ENCODE data around the gene TTC39A. TPM values are rescaled to one million over a fixed set of nuclear protein-coding genes. Genes with fewer than 3 reads are reported as not detected.

The TTC39A gene
- total RNA-seq, 2 donors from 2014 or later = 0.51 to 0.77 TPM

DNA sequence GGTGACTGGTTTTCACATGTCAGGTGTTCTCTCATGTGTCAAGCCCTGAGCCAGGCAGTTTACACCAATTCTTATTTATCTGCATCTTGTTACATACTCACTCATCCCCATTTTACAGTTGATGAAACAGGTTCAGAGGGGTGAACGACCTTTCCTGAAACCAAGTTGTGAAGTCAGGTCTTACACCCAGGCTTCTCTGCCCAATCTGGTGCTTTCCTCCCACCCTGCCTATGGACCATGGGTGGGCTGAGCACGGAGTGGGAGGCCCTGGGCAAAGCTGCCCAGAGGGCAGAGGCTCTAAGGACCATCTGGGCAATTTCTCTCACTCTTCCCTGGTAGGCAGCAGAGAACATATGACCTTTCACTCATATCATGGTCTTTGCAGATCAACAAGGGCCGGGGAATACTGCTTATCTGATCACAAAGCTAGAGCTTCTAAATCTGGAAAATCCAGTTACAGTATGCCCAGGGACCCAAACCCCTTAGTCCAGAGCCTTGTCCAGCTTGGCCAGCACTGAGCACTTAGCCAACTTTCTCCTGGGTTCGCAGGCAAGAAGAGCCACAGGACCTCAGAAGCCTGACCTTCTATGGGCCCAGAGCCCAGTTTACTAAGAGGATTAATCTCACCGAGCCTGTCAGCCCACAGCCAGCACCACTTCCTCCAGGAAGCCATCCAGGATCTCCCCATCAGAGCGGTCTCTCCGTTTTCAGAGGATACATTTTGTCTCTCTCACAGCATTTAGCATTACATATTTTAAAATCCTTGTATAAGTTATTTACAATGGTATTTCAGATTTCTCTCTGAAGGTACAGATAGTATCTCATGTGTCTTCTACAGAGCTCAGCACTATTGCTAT is 16.0 kb upstream of the TTC39A start:
- H3K9me3 Mint-ChIP-seq = no peaks in the 10 kb centered on the region
- peaks cover 8% of the 10 kb centered on the region for H3K4me1 Mint-ChIP-seq (ENCODE audit: low read depth)
- no peak for DNase-seq
- peaks cover 54% of the 10 kb centered on the region for H3K27me3 Mint-ChIP-seq (ENCODE audit: low read depth)
- ATAC-seq (replicated peaks in 1 of 2) = no peak
- no peaks in the 10 kb centered on the region for H3K36me3 Mint-ChIP-seq (ENCODE audit: insufficient read depth in 2 of 2)
- H3K27ac Mint-ChIP-seq = peak overlapping the region; percentile 46
- no peak overlapping the region for H3K4me3 Mint-ChIP-seq

DNA sequence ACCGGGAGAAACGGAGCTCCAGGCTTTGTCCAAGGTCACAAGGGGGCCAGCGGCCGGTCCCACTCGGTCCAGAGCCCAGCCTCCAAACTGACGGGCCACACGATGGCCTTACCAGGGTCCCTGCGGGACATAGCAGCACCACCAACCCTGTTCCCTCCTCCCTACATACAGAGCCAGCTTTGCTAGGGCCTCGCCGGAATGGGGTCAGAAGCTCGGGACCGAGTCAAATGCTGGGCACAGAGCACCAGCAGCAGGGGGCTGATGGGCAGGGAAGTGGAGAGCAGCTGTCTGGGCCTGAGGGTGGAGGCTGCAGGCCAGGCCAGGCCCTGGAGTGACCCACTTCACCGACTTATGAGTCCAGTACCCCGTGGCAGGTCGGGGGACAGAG is 14.9 kb upstream of the TTC39A start:
- Mint-ChIP-seq H3K4me3 (peak overlapping the region in 1 of 2 donors; percentile 24), H3K27ac (no peak overlapping the region), H3K9me3 (no peaks in the 10 kb centered on the region), H3K4me1 (ENCODE audit: low read depth) (peaks cover 8% of the 10 kb centered on the region), H3K27me3 (ENCODE audit: low read depth) (peaks cover 55% of the 10 kb centered on the region), H3K36me3 (ENCODE audit: insufficient read depth in 2 of 2) (no peaks in the 10 kb centered on the region)
- peak; percentile 7 to 8 for ATAC-seq (replicated peaks in 1 of 2)
- no peak for DNase-seq

DNA sequence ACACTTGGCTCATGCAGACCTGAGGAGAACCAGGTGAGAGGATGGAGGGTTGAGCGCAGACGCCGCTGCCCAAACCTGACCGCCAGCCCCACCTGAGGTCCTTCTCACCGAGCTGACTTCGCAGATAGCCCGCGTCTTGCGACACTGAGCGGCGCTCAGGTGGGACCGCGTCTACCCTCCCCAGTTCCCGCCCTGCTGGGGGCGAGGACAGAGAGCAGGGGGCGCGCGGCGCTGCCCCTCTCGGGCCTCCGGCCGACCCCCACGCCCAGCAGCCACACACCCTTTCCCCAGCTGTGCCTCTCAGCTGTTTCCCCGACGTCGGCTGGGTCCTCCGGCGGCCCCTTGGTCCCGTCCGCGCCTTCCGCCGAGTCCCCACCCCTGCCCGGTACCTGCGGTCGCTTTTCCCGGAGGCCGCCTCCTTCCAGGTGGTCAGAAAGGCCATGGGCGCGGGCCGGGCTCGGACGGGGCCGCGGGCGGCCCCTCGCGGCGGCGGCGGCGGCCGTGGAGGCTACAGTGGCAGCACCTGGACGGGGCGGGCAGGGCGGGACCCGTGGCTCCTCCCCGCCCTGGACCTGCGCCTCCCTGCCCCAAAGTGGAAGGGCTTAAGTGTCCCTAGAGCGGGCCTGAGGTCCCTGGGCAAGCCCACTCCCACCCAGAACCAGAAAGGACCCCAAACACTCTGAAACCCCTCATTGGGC is 14.4 kb upstream of the TTC39A start:
- Mint-ChIP-seq H3K36me3 (ENCODE audit: insufficient read depth in 2 of 2) (no peaks in the 10 kb centered on the region), H3K27ac (no peak overlapping the region), H3K27me3 (ENCODE audit: low read depth) (peaks cover 55% of the 10 kb centered on the region), H3K4me1 (ENCODE audit: low read depth) (peaks cover 8% of the 10 kb centered on the region), H3K9me3 (no peaks in the 10 kb centered on the region), H3K4me3 (peak overlapping the region in 1 of 2 donors; percentile 36)
- peak; percentile 38 to 39 for ATAC-seq (replicated peaks in 1 of 2)
- DNase-seq = no peak

- H3K27me3 Mint-ChIP-seq (ENCODE audit: low read depth) = peaks cover 55% of the 10 kb centered on the region
- no peaks in the 10 kb centered on the region for H3K36me3 Mint-ChIP-seq (ENCODE audit: insufficient read depth in 2 of 2)
- no peaks in the 10 kb centered on the region for H3K9me3 Mint-ChIP-seq
- DNase-seq = no peak
- peaks cover 8% of the 10 kb centered on the region for H3K4me1 Mint-ChIP-seq (ENCODE audit: low read depth)
- H3K27ac Mint-ChIP-seq = no peak overlapping the region
- ATAC-seq (replicated peaks in 1 of 2) = peak; percentile 4 to 20
- peak overlapping the region in 1 of 2 donors; percentile 23 for H3K4me3 Mint-ChIP-seq
Measured at GRCh38 chr1:51344276-51344601, 13.9 kb upstream of the TTC39A start.

DNA sequence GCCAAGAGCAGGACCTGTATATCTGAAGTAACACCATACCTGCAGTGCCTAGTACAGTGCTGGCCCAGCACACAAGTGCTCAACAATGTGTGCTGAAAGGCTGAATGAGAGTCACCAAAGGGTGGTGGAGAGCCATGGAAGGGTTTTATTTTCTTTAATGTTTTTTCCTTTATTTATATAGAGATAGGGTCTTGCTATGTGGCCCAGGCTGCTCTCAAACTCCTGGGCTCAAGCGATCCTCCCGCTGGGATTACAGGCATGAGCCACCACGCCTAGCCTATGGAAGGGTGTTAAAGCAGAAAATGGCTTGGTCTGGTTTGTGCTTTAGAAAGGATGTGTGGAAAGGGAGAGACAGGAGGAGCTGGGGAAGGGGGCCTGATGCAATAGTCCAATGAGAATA is 13.3 kb upstream of the TTC39A start:
- ATAC-seq (replicated peaks in 1 of 2) = no peak
- H3K27me3 Mint-ChIP-seq (ENCODE audit: low read depth) = peaks cover 55% of the 10 kb centered on the region
- H3K9me3 Mint-ChIP-seq = no peaks in the 10 kb centered on the region
- no peak for DNase-seq
- H3K4me1 Mint-ChIP-seq (ENCODE audit: low read depth) = peaks cover 8% of the 10 kb centered on the region
- no peak overlapping the region for H3K27ac Mint-ChIP-seq
- peak overlapping the region in 1 of 2 donors; percentile 23 for H3K4me3 Mint-ChIP-seq
- no peaks in the 10 kb centered on the region for H3K36me3 Mint-ChIP-seq (ENCODE audit: insufficient read depth in 2 of 2)

DNA sequence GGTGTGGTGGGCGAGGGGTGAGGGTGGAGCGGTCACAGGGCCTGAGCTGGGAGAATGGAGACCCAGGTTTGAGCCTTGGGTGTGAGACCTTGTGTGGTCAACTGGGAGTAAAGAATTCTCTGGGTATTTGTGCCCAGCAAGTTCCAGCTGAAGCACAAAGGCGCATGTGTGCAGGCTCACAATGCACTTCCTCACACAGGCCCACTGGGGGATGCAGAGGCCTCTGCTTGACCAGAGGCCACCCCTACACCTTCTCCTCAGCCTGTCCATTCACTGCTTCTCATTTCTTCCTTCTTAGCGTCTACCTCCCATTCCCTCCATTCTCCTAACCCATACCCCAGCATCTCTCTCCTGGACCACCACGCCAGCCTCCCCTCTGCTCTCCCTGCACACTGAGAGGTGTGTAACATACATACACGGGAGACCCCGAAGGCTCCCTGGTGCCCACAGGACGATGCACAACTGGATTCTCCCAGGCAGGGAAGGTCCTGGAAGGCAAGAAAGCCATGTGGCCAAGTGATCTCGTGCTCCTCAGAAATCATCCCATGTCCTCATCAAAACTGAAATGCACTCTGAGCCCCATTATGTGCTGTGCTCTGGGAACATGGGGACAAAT is 12.3 kb upstream of the TTC39A start:
- H3K27me3 Mint-ChIP-seq (ENCODE audit: low read depth) = peaks cover 64% of the 10 kb centered on the region
- H3K9me3 Mint-ChIP-seq = no peaks in the 10 kb centered on the region
- H3K4me1 Mint-ChIP-seq (ENCODE audit: low read depth) = peaks cover 8% of the 10 kb centered on the region
- H3K27ac Mint-ChIP-seq = no peak overlapping the region
- H3K36me3 Mint-ChIP-seq (ENCODE audit: insufficient read depth in 2 of 2) = no peaks in the 10 kb centered on the region
- no peak for DNase-seq
- no peak overlapping the region for H3K4me3 Mint-ChIP-seq
- no peak for ATAC-seq (replicated peaks in 1 of 2)

DNA sequence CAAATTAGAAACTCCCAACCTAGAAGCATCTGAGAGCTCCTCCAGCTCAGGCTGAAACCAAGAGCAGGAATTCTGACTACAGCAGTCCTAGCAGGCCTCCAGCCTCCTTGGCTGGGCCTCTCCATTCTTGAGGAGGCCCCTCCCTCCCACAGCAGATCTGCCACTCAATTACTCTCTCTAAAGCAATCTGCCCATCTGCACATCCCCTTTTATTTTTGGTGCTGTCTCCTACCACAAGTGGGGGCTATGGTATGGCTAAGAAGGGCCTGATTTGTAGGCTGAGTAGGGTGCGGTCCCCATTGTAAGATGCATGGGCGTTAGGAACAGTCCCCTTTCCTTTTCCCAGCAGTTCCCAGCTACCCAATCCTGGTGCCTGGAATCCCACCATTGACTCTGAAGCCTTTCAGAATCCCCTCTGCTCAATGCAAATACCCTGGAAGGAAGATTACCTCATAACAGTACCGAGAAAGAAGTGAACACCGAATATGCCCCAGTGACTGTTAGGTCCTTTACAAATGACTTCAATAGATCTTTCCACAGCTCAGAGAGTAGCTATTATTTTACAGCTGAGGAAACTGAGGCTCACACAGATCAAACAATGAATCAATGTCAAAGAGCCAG is 11.6 kb upstream of the TTC39A start:
- H3K4me3 Mint-ChIP-seq = no peak overlapping the region

DNA sequence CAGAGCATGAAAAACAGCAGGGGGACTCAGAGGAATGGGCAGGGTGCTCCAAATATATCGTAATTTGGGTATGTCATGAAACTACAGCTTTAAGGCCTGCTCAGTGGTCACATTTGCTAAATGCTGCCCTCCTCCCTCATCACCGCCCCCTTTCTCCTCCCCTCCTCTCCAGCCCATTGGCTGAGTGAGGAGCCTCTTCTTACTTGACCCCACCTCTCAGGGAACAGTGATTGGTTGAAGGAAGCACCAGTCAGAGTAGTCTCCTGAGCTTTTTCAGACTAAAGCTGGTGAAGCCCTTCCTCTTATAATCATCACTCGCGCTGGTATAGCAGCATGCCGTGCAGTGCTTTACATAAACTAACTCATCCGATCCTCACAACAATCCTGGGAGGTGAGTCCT is 10.0 kb upstream of the TTC39A start:
- DNase-seq (no peak), ATAC-seq (replicated peaks in 1 of 2) (no peak)
- Mint-ChIP-seq H3K27me3 (ENCODE audit: low read depth) (peaks cover 42% of the 10 kb centered on the region), H3K4me1 (ENCODE audit: low read depth) (peaks cover 8% of the 10 kb centered on the region), H3K4me3 (no peak overlapping the region), H3K27ac (no peak overlapping the region), H3K9me3 (no peaks in the 10 kb centered on the region), H3K36me3 (ENCODE audit: insufficient read depth in 2 of 2) (no peaks in the 10 kb centered on the region)

More for the DNA sequence above, 11.6 kb upstream of the TTC39A start:
- Mint-ChIP-seq H3K27ac (no peak overlapping the region), H3K27me3 (ENCODE audit: low read depth) (peaks cover 58% of the 10 kb centered on the region), H3K9me3 (no peaks in the 10 kb centered on the region), H3K4me1 (ENCODE audit: low read depth) (peaks cover 8% of the 10 kb centered on the region), H3K36me3 (ENCODE audit: insufficient read depth in 2 of 2) (no peaks in the 10 kb centered on the region)
- no peak for ATAC-seq (replicated peaks in 1 of 2)
- no peak for DNase-seq

DNA sequence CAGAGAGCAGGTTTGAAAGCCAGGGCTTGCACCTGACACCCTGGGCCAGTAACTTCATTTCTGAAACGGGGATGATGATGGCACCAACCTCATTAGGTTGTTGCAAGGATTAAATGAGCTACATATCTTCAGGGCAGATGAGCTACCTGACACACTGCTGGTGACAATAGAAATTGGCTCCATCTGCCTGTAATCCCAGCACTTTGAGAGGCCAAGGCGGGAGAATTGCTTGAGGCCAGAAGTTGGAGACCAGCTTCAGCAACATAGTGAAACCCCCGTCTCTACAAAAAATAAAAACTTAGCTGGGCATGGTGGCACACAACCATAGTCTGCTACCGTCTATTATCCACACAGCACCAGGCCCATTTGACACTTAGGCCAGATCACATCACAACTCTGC is 6.3 kb upstream of the TTC39A start:
- no peaks in the 10 kb centered on the region for H3K9me3 Mint-ChIP-seq
- DNase-seq (no peak), ATAC-seq (replicated peaks in 1 of 2) (no peak)
- H3K27me3 Mint-ChIP-seq (ENCODE audit: low read depth) = peaks cover 17% of the 10 kb centered on the region
- no peak overlapping the region for H3K27ac Mint-ChIP-seq
- no peak overlapping the region for H3K4me3 Mint-ChIP-seq
- no peaks in the 10 kb centered on the region for H3K36me3 Mint-ChIP-seq (ENCODE audit: insufficient read depth in 2 of 2)
- H3K4me1 Mint-ChIP-seq (ENCODE audit: low read depth) = peaks cover 3% of the 10 kb centered on the region

- Mint-ChIP-seq H3K27me3 (ENCODE audit: low read depth) (peaks cover 20% of the 10 kb centered on the region), H3K4me1 (ENCODE audit: low read depth) (peaks cover 10% of the 10 kb centered on the region)
Measured at GRCh38 chr1:51336004-51336403, 5.6 kb upstream of the TTC39A start.

GRCh38 chr1:51331206-51332100 is 1.1 kb upstream of the TTC39A start:
- H3K4me1 Mint-ChIP-seq (ENCODE audit: low read depth) = peaks cover 14% of the 10 kb centered on the region
- H3K9me3 Mint-ChIP-seq = no peaks in the 10 kb centered on the region
- peak; percentile 57 to 64 for ATAC-seq (replicated peaks in 1 of 2)
- peaks cover 34% of the 10 kb centered on the region for H3K27me3 Mint-ChIP-seq (ENCODE audit: low read depth)
- DNase-seq = no peak
- no peak overlapping the region for H3K27ac Mint-ChIP-seq
- H3K4me3 Mint-ChIP-seq = peak overlapping the region; percentile 64 to 86
- peaks cover 0 to 2% of the 10 kb centered on the region in 2 donors for H3K36me3 Mint-ChIP-seq (ENCODE audit: insufficient read depth in 2 of 2)

More at GRCh38 chr1:51336004-51336403, 5.6 kb upstream of the TTC39A start:
- ATAC-seq (replicated peaks in 1 of 2) (no peak), DNase-seq (no peak)
- Mint-ChIP-seq H3K27ac (no peak overlapping the region), H3K9me3 (no peaks in the 10 kb centered on the region), H3K36me3 (ENCODE audit: insufficient read depth in 2 of 2) (peaks cover 0 to 2% of the 10 kb centered on the region in 2 donors), H3K4me3 (no peak overlapping the region)

Data from activated T-cell treated with anti-CD3 and anti-CD28 coated beads, Interleukin-2, amount 50 U/mL, for 72 hours (primary cell).